Measurements from ENCODE around the gene KBTBD6.

- TF ChIP-seq CREB1 (IDR thresholded peaks at IDR 0.05; ENCODE audit: low read depth): no peak
- no peak for TF ChIP-seq GABPA (IDR thresholded peaks at IDR 0.05; ENCODE audit: low read depth)
- no peak for TF ChIP-seq BRCA1 (IDR thresholded peaks at IDR 0.05; ENCODE audit: low read depth, low read length)
- TF ChIP-seq USF2 (IDR thresholded peaks at IDR 0.05; ENCODE audit: borderline replicate concordance, low read depth, low read length): no peak
- no peak for TF ChIP-seq ZBTB33 (IDR thresholded peaks at IDR 0.05)
- no peak for TF ChIP-seq EP300 (IDR thresholded peaks at IDR 0.05; ENCODE audit: borderline replicate concordance in 1 of 2, control insufficient read depth in 1 of 2, low read depth in 2 of 2, low read length in 2 of 2)
- no peak for TF ChIP-seq POLR2A (IDR thresholded peaks at IDR 0.05; ENCODE audit: low read depth, low read length)
- no peak for TF ChIP-seq POLR2AphosphoS5 (IDR thresholded peaks at IDR 0.05; ENCODE audit: low read length)
- no peak for TF ChIP-seq YBX1 (IDR thresholded peaks at IDR 0.05)
- no peak for TF ChIP-seq ATF7 (IDR thresholded peaks at IDR 0.05; ENCODE audit: low read depth)
- TF ChIP-seq CHD2 (IDR thresholded peaks at IDR 0.05; ENCODE audit: borderline replicate concordance, low read depth, low read length): no peak
- TF ChIP-seq SUZ12 (IDR thresholded peaks at IDR 0.05; ENCODE audit: unreplicated experiment): no peak
- no peak for TF ChIP-seq CTCF (IDR thresholded peaks at IDR 0.05 in 2 of 3, conservative IDR thresholded peaks at IDR 0.05 in 1 of 3; ENCODE audit: control insufficient read depth in 2 of 3, extremely low read depth in 1 of 3, insufficient read depth in 1 of 3, low read depth in 3 of 3, low read length in 3 of 3)
These were observed 45.0 kb upstream of the KBTBD6 start for GRCh38 chr13:41177616-41178015.

Data from GM12878 (cell line).